Subcutaneous abdominal adipose tissue (tissue), 5 donors: ENCODE results near the gene LASP1.
A peak's percentile ranks its signal among the peaks of the same experiment; 100 is the strongest.

Experiments
- H3K27ac ChIP-seq: one replicate; pipeline ENCODE4 v1.7.0; 2013; ENCODE audit warnings: low read depth, mild to moderate bottlenecking, inconsistent platforms, low read length, moderate library complexity
- H3K27me3 ChIP-seq, 5 donors: one replicate each; pipeline ENCODE4 v1.7.0; 2013; ENCODE audit warnings: low read length in 5 of 5, inconsistent platforms in 1 of 5; ENCODE audit not compliant: control insufficient read depth in 5 of 5, insufficient read depth in 4 of 5
- H3K36me3 ChIP-seq, 5 donors: one replicate each; pipeline ENCODE4 v1.7.0; 2013; ENCODE audit warnings: low read length in 5 of 5; ENCODE audit not compliant: control insufficient read depth in 5 of 5, insufficient read depth in 5 of 5
- H3K4me1 ChIP-seq, 5 donors: one replicate each; pipeline ENCODE4 v1.7.0; 2013; ENCODE audit warnings: low read length in 5 of 5, mild to moderate bottlenecking in 3 of 5, moderate library complexity in 1 of 5; ENCODE audit not compliant: control insufficient read depth in 5 of 5, insufficient read depth in 5 of 5
- H3K4me3 ChIP-seq, 5 donors: one replicate each; pipeline ENCODE4 v1.7.0; 2013; ENCODE audit warnings: low read length in 5 of 5, low read depth in 1 of 5
- H3K9ac ChIP-seq, 5 donors: one replicate each; pipeline ENCODE4 v1.7.0; 2013; ENCODE audit warnings: low read length in 5 of 5, mild to moderate bottlenecking in 4 of 5, moderate library complexity in 3 of 5
- H3K9me3 ChIP-seq, 5 donors: one replicate each; pipeline ENCODE4 v1.7.0; 2013; ENCODE audit warnings: low read length in 5 of 5; ENCODE audit not compliant: control insufficient read depth in 5 of 5
- donor health status: healthy.
- donor health status: healthy.
- donor health status: healthy.
- donor health status: healthy.
- donor health status: healthy.

Gene LASP1

GRCh38 chr17:38877130-38877851, 7.4 kb downstream of the LASP1 start:
- H3K36me3 ChIP-seq: peaks cover 0 to 52% (median 30%) of the 10 kb centered on the region in 5 donors
- H3K9me3 ChIP-seq: no peaks in the 10 kb centered on the region
- no peaks in the 10 kb centered on the region for H3K27me3 ChIP-seq
- H3K4me1 ChIP-seq: peaks cover 37 to 96% (median 88%) of the 10 kb centered on the region in 5 donors
- peak overlapping the region; percentile 65 for H3K27ac ChIP-seq
- no peak overlapping the region for H3K4me3 ChIP-seq
- peak overlapping the region in 2 of 5 donors; percentile 34 to 59 for H3K9ac ChIP-seq

- Histone ChIP-seq H3K36me3 (peaks cover 0 to 49% (median 27%) of the 10 kb centered on the region in 5 donors), H3K27me3 (no peaks in the 10 kb centered on the region), H3K4me1 (peaks cover 30 to 93% (median 87%) of the 10 kb centered on the region in 5 donors), H3K9me3 (no peaks in the 10 kb centered on the region), H3K27ac (peak overlapping the region; percentile 87), H3K9ac (peak overlapping the region in 3 of 5 donors; percentile 43 to 51 (median 43)), H3K4me3 (peak overlapping the region; percentile 25 to 57 (median 40))
Observed at GRCh38 chr17:38879878-38880665, 10.2 kb downstream of the LASP1 start.

GRCh38 chr17:38881600-38882191, 11.8 kb downstream of the LASP1 start:
- Histone ChIP-seq H3K4me1 (peaks cover 36 to 96% (median 95%) of the 10 kb centered on the region in 5 donors), H3K36me3 (peaks cover 0 to 64% (median 37%) of the 10 kb centered on the region in 5 donors), H3K9ac (peak overlapping the region in 1 of 5 donors; percentile 63), H3K27ac (peak overlapping the region; percentile 87), H3K4me3 (peak overlapping the region in 1 of 5 donors; percentile 1), H3K27me3 (no peaks in the 10 kb centered on the region), H3K9me3 (no peaks in the 10 kb centered on the region)

GRCh38 chr17:38882870-38883269, 13.0 kb downstream of the LASP1 start:
- Histone ChIP-seq H3K36me3 (peaks cover 0 to 68% (median 42%) of the 10 kb centered on the region in 5 donors), H3K9me3 (no peaks in the 10 kb centered on the region), H3K9ac (peak overlapping the region in 2 of 5 donors; percentile 41 to 59), H3K27me3 (no peaks in the 10 kb centered on the region), H3K4me3 (no peak overlapping the region), H3K4me1 (peaks cover 33 to 96% (median 93%) of the 10 kb centered on the region in 5 donors), H3K27ac (peak overlapping the region; percentile 67)

- H3K9me3 ChIP-seq: no peaks in the 10 kb centered on the region
- peak overlapping the region in 1 of 5 donors; percentile 12 for H3K4me3 ChIP-seq
- H3K4me1 ChIP-seq: peaks cover 31 to 90% (median 85%) of the 10 kb centered on the region in 5 donors
- H3K27me3 ChIP-seq: no peaks in the 10 kb centered on the region
- H3K9ac ChIP-seq: peak overlapping the region in 4 of 5 donors; percentile 35 to 60 (median 50)
- peaks cover 0 to 68% (median 39%) of the 10 kb centered on the region in 5 donors for H3K36me3 ChIP-seq
- peak overlapping the region; percentile 67 for H3K27ac ChIP-seq
Observed at GRCh38 chr17:38883592-38884526, 14.0 kb downstream of the LASP1 start.

GRCh38 chr17:38885044-38885727, 15.3 kb downstream of the LASP1 start:
- Histone ChIP-seq H3K36me3 (peaks cover 0 to 72% (median 44%) of the 10 kb centered on the region in 5 donors), H3K27ac (peak overlapping the region; percentile 62), H3K4me3 (no peak overlapping the region), H3K9me3 (no peaks in the 10 kb centered on the region), H3K9ac (peak overlapping the region in 1 of 5 donors; percentile 2), H3K4me1 (peaks cover 24 to 82% (median 71%) of the 10 kb centered on the region in 5 donors), H3K27me3 (no peaks in the 10 kb centered on the region)

- no peaks in the 10 kb centered on the region for H3K9me3 ChIP-seq
- peak overlapping the region in 1 of 5 donors; percentile 6 for H3K4me3 ChIP-seq
- peak overlapping the region in 2 of 5 donors; percentile 2 to 31 for H3K9ac ChIP-seq
- peaks cover 20 to 77% (median 63%) of the 10 kb centered on the region in 5 donors for H3K4me1 ChIP-seq
- H3K36me3 ChIP-seq: peaks cover 0 to 74% (median 52%) of the 10 kb centered on the region in 5 donors
- no peaks in the 10 kb centered on the region for H3K27me3 ChIP-seq
- peak overlapping the region; percentile 62 for H3K27ac ChIP-seq
Observed at GRCh38 chr17:38885728-38886642, 16.1 kb downstream of the LASP1 start.

GRCh38 chr17:38886643-38887010, 16.8 kb downstream of the LASP1 start:
- no peak overlapping the region for H3K4me3 ChIP-seq
- no peak overlapping the region for H3K27ac ChIP-seq
- peaks cover 16 to 70% (median 57%) of the 10 kb centered on the region in 5 donors for H3K4me1 ChIP-seq
- no peak overlapping the region for H3K9ac ChIP-seq
- H3K9me3 ChIP-seq: no peaks in the 10 kb centered on the region
- H3K27me3 ChIP-seq: no peaks in the 10 kb centered on the region
- peaks cover 0 to 80% (median 53%) of the 10 kb centered on the region in 5 donors for H3K36me3 ChIP-seq
